T follicular helper cell (primary cell): Measurements from ENCODE around the gene MAP3K1.

Source experiments
- DNase-seq: peaks from one replicate; pipeline ENCODE4 v3.0.0-alpha.2; 2020; ENCODE audit warnings: low read depth

The MAP3K1 gene

GRCh38 chr5:56849671-56850070, 34.3 kb downstream of the MAP3K1 start:
- no peak for DNase-seq

- DNase-seq, result no peak
These were observed 35.1 kb downstream of the MAP3K1 start for GRCh38 chr5:56850423-56850822.

GRCh38 chr5:56851258-56851941, 36.1 kb downstream of the MAP3K1 start:
- no peak for DNase-seq

- DNase-seq, result no peak
These were observed 37.1 kb downstream of the MAP3K1 start for GRCh38 chr5:56852228-56853000.

GRCh38 chr5:56853698-56854097, 38.3 kb downstream of the MAP3K1 start:
- no peak for DNase-seq

GRCh38 chr5:56854920-56855319, 39.6 kb downstream of the MAP3K1 start:
- no peak for DNase-seq

- no peak for DNase-seq
These were observed 41.3 kb downstream of the MAP3K1 start for GRCh38 chr5:56856541-56857178.

GRCh38 chr5:56858777-56859442, 43.6 kb downstream of the MAP3K1 start:
- DNase-seq, result no peak

- no peak for DNase-seq
These were observed 46.6 kb downstream of the MAP3K1 start for GRCh38 chr5:56861893-56862485.

GRCh38 chr5:56862909-56863308, 47.6 kb downstream of the MAP3K1 start:
- DNase-seq, result no peak

- DNase-seq, result no peak
These were observed 56.4 kb downstream of the MAP3K1 start for GRCh38 chr5:56871777-56872176.

- no peak for DNase-seq
These were observed 57.7 kb downstream of the MAP3K1 start for GRCh38 chr5:56873056-56873455.

- DNase-seq, result no peak
These were observed 61.0 kb downstream of the MAP3K1 start for GRCh38 chr5:56876327-56876726.

- DNase-seq, result no peak
These were observed 66.2 kb downstream of the MAP3K1 start for GRCh38 chr5:56881571-56881970.

GRCh38 chr5:56893251-56893951, 78.1 kb downstream of the MAP3K1 start:
- no peak for DNase-seq

GRCh38 chr5:56896763-56897162, 81.4 kb downstream of the MAP3K1 start:
- no peak for DNase-seq

- no peak for DNase-seq
These were observed 82.9 kb downstream of the MAP3K1 start for GRCh38 chr5:56898213-56898612.

- no peak for DNase-seq
These were observed 85.0 kb downstream of the MAP3K1 start for GRCh38 chr5:56900395-56900794.

- peak; percentile 4 for DNase-seq
These were observed 85.7 kb downstream of the MAP3K1 start for GRCh38 chr5:56900858-56901578.

- no peak for DNase-seq
These were observed 93.6 kb downstream of the MAP3K1 start for GRCh38 chr5:56908942-56909293.
